GM19324 (cell line): Measurements from ENCODE around the gene DEPDC4.
A peak's percentile ranks its signal among the peaks of the same experiment; 100 is the strongest.

Experiments
- ATAC-seq: cut with Tn5 transposase; IDR thresholded peaks from one replicate; pipeline ENCODE4 v1.9.1; 2021; ENCODE audit warnings: mild to moderate bottlenecking, moderate library complexity; ENCODE audit not compliant: unreplicated experiment, low FRiP score

The DEPDC4 gene

GRCh38 chr12:100219328-100220109 is 47.4 kb downstream of the DEPDC4 start:
- ATAC-seq, result no peak

GRCh38 chr12:100216337-100216736 is 50.5 kb downstream of the DEPDC4 start:
- no peak for ATAC-seq

GRCh38 chr12:100215209-100215608 is 51.7 kb downstream of the DEPDC4 start:
- ATAC-seq, result no peak

- ATAC-seq, result no peak
Measured at GRCh38 chr12:100214518-100214917, 52.4 kb downstream of the DEPDC4 start.

- ATAC-seq, result no peak
Measured at GRCh38 chr12:100213016-100213891, 53.6 kb downstream of the DEPDC4 start.

- no peak for ATAC-seq
Measured at GRCh38 chr12:100211698-100212097, 55.2 kb downstream of the DEPDC4 start.

- no peak for ATAC-seq
Measured at GRCh38 chr12:100208834-100209233, 58.0 kb downstream of the DEPDC4 start.

- ATAC-seq, result no peak
Measured at GRCh38 chr12:100207311-100207710, 59.6 kb downstream of the DEPDC4 start.

GRCh38 chr12:100201604-100202423 is 65.1 kb downstream of the DEPDC4 start:
- no peak for ATAC-seq

GRCh38 chr12:100200463-100201181 is 66.3 kb downstream of the DEPDC4 start, which contains the start of gene ACTR6:
Gene ACTR6 (plus strand): TSS chr12:100200815. CDS start chr12:100200852, 37 bp downstream.
- peak; percentile 88 for ATAC-seq

GRCh38 chr12:100199347-100200149 is 67.3 kb downstream of the DEPDC4 start:
- peak; percentile 83 for ATAC-seq

GRCh38 chr12:100199023-100199346 is 67.9 kb downstream of the DEPDC4 start:
- no peak for ATAC-seq

GRCh38 chr12:100197486-100197885 is 69.4 kb downstream of the DEPDC4 start:
- ATAC-seq, result no peak

GRCh38 chr12:100193085-100193484 is 73.8 kb downstream of the DEPDC4 start:
- no peak for ATAC-seq
